Activated naive CD8-positive, alpha-beta T cell (primary cell): Measurements from ENCODE around the gene HOXB8.

Experiments used
- H3K27ac Mint-ChIP-seq: one replicate; pipeline ENCODE4 v1.8.0; 2021; ENCODE audit warnings: mixed read lengths
- H3K27me3 Mint-ChIP-seq: one replicate; pipeline ENCODE4 v1.8.0; 2021; ENCODE audit warnings: mixed read lengths
- H3K36me3 Mint-ChIP-seq: one replicate; pipeline ENCODE4 v1.8.0; 2021; ENCODE audit warnings: mixed read lengths
- H3K4me1 Mint-ChIP-seq: one replicate; pipeline ENCODE4 v1.8.0; 2021; ENCODE audit warnings: low read depth, mixed read lengths
- H3K4me3 Mint-ChIP-seq: one replicate; pipeline ENCODE4 v1.8.0; 2021; ENCODE audit warnings: mild to moderate bottlenecking, mixed read lengths
- H3K9me3 Mint-ChIP-seq: one replicate; pipeline ENCODE4 v1.8.0; 2021; ENCODE audit warnings: low read depth, mixed read lengths

Gene HOXB8

GRCh38 chr17:48630009-48630924, 15.2 kb upstream of the HOXB8 start:
- Mint-ChIP-seq H3K36me3 (peaks cover 2% of the 10 kb centered on the region), H3K27me3 (peaks cover 41% of the 10 kb centered on the region), H3K9me3 (no peaks in the 10 kb centered on the region), H3K4me1 (peaks cover 10% of the 10 kb centered on the region), H3K4me3 (no peak overlapping the region), H3K27ac (no peak overlapping the region)

DNA sequence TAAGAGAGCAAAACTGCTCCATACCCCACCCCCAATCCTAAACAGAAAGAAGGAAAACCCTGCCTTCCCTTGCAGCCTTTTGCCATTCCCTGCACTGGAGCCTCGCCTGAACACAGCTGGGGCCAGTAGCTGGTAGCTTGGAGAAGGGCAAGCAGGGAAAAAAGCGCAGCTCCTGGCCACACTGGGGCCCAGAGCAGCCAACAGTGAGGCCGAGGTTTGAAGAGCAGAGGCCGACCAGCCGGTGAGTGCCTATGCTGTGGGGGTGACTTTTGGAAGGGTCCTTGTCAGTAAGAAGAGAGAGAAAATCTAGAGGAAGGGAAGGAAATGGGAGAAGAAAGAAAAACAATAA, 14.3 kb upstream of the HOXB8 start:
- Mint-ChIP-seq H3K27ac (no peak overlapping the region), H3K9me3 (no peaks in the 10 kb centered on the region), H3K4me1 (peaks cover 10% of the 10 kb centered on the region), H3K36me3 (peaks cover 2% of the 10 kb centered on the region), H3K27me3 (peaks cover 36% of the 10 kb centered on the region), H3K4me3 (no peak overlapping the region)

- peaks cover 39% of the 10 kb centered on the region for H3K27me3 Mint-ChIP-seq
- no peaks in the 10 kb centered on the region for H3K9me3 Mint-ChIP-seq
- peaks cover 9% of the 10 kb centered on the region for H3K4me1 Mint-ChIP-seq
- H3K4me3 Mint-ChIP-seq, result no peak overlapping the region
- H3K36me3 Mint-ChIP-seq, result peaks cover 2% of the 10 kb centered on the region
- no peak overlapping the region for H3K27ac Mint-ChIP-seq
These were observed 13.7 kb upstream of the HOXB8 start for GRCh38 chr17:48628649-48629410.

GRCh38 chr17:48627623-48628521, 12.8 kb upstream of the HOXB8 start:
- Mint-ChIP-seq H3K27me3 (peaks cover 46% of the 10 kb centered on the region), H3K27ac (no peak overlapping the region), H3K4me3 (peak overlapping the region; percentile 20), H3K9me3 (no peaks in the 10 kb centered on the region), H3K36me3 (peaks cover 2% of the 10 kb centered on the region), H3K4me1 (peaks cover 8% of the 10 kb centered on the region)

GRCh38 chr17:48627118-48627597, 12.1 kb upstream of the HOXB8 start:
- Mint-ChIP-seq H3K27ac (no peak overlapping the region), H3K4me1 (peaks cover 8% of the 10 kb centered on the region), H3K9me3 (no peaks in the 10 kb centered on the region), H3K36me3 (no peaks in the 10 kb centered on the region), H3K27me3 (peaks cover 46% of the 10 kb centered on the region), H3K4me3 (peak overlapping the region; percentile 87)

- peaks cover 50% of the 10 kb centered on the region for H3K27me3 Mint-ChIP-seq
- H3K36me3 Mint-ChIP-seq, result no peaks in the 10 kb centered on the region
- H3K9me3 Mint-ChIP-seq, result no peaks in the 10 kb centered on the region
- peak within 1 kb of the TSS; percentile 84 for H3K27ac Mint-ChIP-seq
- H3K4me1 Mint-ChIP-seq, result peaks cover 8% of the 10 kb centered on the region
- H3K4me3 Mint-ChIP-seq, result peak within 1 kb of the TSS; percentile 87
These were observed 11.4 kb upstream of the HOXB8 start, which contains the start of gene HOXB9 for GRCh38 chr17:48626245-48627117. Gene HOXB9 (minus strand): TSS chr17:48626358. CDS start chr17:48626269, 89 bp downstream.

GRCh38 chr17:48625495-48626244, 10.6 kb upstream of the HOXB8 start:
- no peak overlapping the region for H3K27ac Mint-ChIP-seq
- H3K27me3 Mint-ChIP-seq, result peaks cover 53% of the 10 kb centered on the region
- no peaks in the 10 kb centered on the region for H3K36me3 Mint-ChIP-seq
- no peaks in the 10 kb centered on the region for H3K9me3 Mint-ChIP-seq
- peaks cover 8% of the 10 kb centered on the region for H3K4me1 Mint-ChIP-seq
- peak overlapping the region; percentile 87 for H3K4me3 Mint-ChIP-seq

DNA sequence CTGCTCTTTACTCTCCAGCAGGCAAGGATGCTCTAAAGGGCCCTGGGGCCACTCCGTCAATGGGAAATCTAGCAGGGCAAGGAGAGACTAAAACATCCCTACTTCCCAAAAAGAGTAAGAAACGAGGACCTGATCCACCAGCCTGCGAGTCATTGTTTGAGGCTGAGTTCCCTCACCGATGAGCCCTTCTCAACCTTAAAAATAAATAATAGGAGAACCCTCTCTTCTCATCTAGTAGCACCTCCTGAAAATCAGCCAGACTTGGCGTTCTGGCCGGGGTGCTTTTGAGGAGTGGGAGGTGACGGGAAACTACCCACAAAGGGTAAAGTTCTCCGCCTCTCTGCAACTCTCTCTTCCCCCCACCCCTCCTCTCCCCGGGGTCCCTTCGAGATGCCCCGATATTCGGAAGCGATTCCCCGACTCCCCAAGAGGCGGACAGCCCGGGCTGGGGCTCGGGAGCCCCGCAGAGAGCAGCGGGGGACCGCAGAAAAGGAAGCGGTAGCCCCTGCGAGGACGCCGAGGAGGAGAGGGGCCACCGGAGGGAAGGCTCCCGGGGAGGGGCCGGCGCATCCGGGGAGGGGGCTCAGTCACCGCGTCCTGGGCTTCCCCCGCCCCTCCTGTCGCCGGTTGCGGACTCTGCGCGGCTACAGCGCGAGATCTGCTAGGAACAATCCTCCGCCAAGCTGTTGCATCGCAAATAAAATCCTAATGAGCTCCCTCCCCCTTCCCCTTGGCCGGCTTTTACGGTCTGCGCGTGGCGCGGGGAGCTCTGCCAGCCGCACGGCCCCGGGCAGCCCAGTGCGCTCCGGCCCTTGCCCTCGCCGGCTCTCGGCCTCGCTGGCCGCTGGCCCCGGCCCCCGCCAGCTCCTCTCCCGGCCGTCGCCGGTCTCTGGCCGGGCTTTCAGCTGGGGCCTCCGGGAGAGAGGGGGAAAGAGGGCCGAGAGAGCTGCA, 9.7 kb upstream of the HOXB8 start:
- Mint-ChIP-seq H3K36me3 (no peaks in the 10 kb centered on the region), H3K4me3 (peak overlapping the region; percentile 87), H3K27ac (no peak overlapping the region), H3K4me1 (peaks cover 8% of the 10 kb centered on the region), H3K9me3 (no peaks in the 10 kb centered on the region), H3K27me3 (peaks cover 45% of the 10 kb centered on the region)

- Mint-ChIP-seq H3K27me3 (peaks cover 43% of the 10 kb centered on the region), H3K27ac (no peak overlapping the region), H3K4me1 (peaks cover 11% of the 10 kb centered on the region), H3K36me3 (no peaks in the 10 kb centered on the region), H3K9me3 (no peaks in the 10 kb centered on the region), H3K4me3 (peak overlapping the region; percentile 59)
These were observed 9.0 kb upstream of the HOXB8 start for GRCh38 chr17:48624118-48624517.

DNA sequence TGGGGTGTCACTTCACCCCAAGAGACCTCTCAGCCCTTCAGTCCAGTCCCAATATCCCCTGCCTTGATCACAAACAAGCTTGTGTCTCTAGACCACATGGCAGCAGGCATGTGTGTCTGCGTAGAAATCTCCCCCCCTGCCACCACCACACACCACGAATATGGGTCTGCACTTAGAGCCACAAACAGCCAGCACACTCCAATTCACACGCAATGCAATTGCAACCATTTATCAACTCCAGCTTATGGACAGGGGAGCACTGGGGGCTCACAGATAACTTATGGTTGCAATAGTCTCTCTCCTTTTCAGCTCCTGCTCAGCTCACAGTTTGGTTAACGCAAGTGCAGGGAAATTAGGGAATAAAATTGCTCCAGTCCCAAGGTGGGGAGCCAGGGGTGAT, 8.5 kb upstream of the HOXB8 start:
- Mint-ChIP-seq H3K36me3 (no peaks in the 10 kb centered on the region), H3K27ac (no peak overlapping the region), H3K4me3 (no peak overlapping the region), H3K27me3 (peaks cover 44% of the 10 kb centered on the region), H3K4me1 (peaks cover 16% of the 10 kb centered on the region), H3K9me3 (no peaks in the 10 kb centered on the region)

DNA sequence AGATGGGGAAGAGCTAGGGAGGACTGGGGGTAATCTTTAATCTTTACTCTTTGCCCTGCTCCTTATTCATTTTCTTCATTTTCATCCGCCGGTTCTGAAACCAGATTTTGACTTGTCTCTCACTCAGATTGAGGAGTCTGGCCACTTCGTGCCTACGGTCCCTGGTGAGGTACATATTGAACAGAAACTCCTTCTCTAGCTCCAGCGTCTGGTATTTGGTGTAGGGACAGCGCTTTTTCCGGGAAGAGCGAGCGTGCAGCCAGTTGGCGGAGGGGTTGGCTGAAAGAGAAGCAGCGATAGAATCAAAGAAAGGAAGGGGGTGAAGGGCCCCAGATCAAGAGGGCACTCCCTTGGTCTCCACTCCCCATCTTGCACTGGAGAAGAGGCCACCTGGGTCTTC, 7.8 kb upstream of the HOXB8 start:
- Mint-ChIP-seq H3K27ac (no peak overlapping the region), H3K4me1 (peaks cover 21% of the 10 kb centered on the region), H3K36me3 (no peaks in the 10 kb centered on the region), H3K9me3 (no peaks in the 10 kb centered on the region), H3K27me3 (peaks cover 43% of the 10 kb centered on the region), H3K4me3 (no peak overlapping the region)
